ENCODE measurements around the gene FBXO24. TPM values are rescaled to one million over a fixed set of nuclear protein-coding genes. Genes with fewer than 3 reads are reported as not detected.
"Not testable (repeated sequence)": the region's sequence is repeated elsewhere in the genome, so short reads cannot be mapped to it uniquely, and the experiment has no call there.

Gene FBXO24
- total and polyA plus RNA-seq, 10 of the 15 experiments (the other 5 are each of a cell fraction or from before 2014, with no cell fraction given) = 0.11 to 0.96 (median 0.27) TPM; not detected in 4

DNA sequence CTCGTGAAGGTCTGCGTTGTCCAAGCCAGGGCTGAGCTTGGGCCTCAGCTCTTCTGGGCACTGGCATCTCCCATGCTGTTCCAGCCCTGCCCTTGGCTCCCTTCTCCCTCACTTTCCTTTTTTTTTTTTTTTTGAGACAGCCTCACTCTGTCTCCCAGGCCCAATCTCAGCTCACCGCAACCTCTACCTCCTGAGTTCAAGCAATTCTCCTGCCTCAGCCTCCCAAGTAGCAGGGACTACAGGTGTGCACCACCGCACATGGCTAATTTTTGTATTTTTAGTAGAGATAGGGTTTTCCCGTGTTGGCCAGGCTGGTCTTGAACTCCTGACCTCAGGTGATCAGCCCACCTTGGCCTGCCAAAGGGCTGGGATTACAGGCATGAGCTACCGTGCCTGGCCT is 21.7 kb upstream of the FBXO24 start:
- H4K20me1 ChIP-seq (ENCODE audit: control insufficient read depth, insufficient read depth); H3K9ac ChIP-seq (ENCODE audit: control insufficient read depth, insufficient read depth, low read length); in situ Hi-C loops (cut with MboI); H3K4me3 ChIP-seq; H3K27me3 ChIP-seq (replicated peaks in 1 of 2; ENCODE audit: control insufficient read depth in 2 of 2, insufficient read depth in 2 of 2, low read length in 1 of 2); H3K9me3 ChIP-seq (replicated peaks; ENCODE audit: control insufficient read depth, insufficient read depth, low read length); H2AFZ ChIP-seq (ENCODE audit: control insufficient read depth, low read depth, low read length); ATAC-seq; H3K4me2 ChIP-seq (ENCODE audit: control insufficient read depth, insufficient read depth); DNase-seq (ENCODE audit: low read depth, low spot score); BruUV-seq (replicated peaks); H3K79me2 ChIP-seq (ENCODE audit: control insufficient read depth, insufficient read depth, low read length); FAIRE-seq; H3K27ac ChIP-seq (ENCODE audit: control insufficient read depth, insufficient read depth): not testable (repeated sequence)
- Histone ChIP-seq H3K4me1 (ENCODE audit: control insufficient read depth, insufficient read depth, low read length) (peaks cover 11% of the 10 kb centered on the region), H3K36me3 (ENCODE audit: control insufficient read depth in 2 of 2, insufficient read depth in 2 of 2, low read length in 1 of 2) (peaks cover 18 to 22% of the 10 kb centered on the region in 2 experiments; a peak in 3 of 4 replicates)
- ChIA-PET SMC1A (ENCODE audit: uncharacterized antibody, unreplicated experiment) (interaction anchor here (0.5 to 2.2 kb wide), 8 partner anchors 9 to 168 kb away, joined by 3 to 13 read pairs (median 3); partner anchors contain the start of genes FBXO24 and LRCH4), POLR2A (interaction anchor here (0.6 to 1.1 kb wide), 3 partner anchors 22 to 49 kb away, joined by 3 to 6 read pairs (median 6); no protein-coding TSS in a partner anchor), RAD21 (ENCODE audit: unreplicated experiment) (interaction anchor here (1.1 to 3.7 kb wide), 4 partner anchors 20 to 127 kb away, joined by 4 to 22 read pairs (median 14); partner anchors contain the start of genes FBXO24, LRCH4 and MOSPD3), CTCF (interaction anchor here (0.5 to 12.6 kb wide), 27 partner anchors 9 to 340 kb away, joined by 3 to 190 read pairs (median 4); partner anchors contain the start of genes FBXO24, LRCH4, MOSPD3 and PCOLCE)
- intact Hi-C loops (cut with micrococcal nuclease; ENCODE audit: unreplicated experiment) = loop anchor here (1.0 to 5.0 kb wide), 3 partner anchors 128 to 288 kb away; partner anchors contain the start of genes GIGYF1 and SLC12A9
- 75% methylated on average over 6 of the region's 6 CpGs for WGBS (ENCODE audit: insufficient coverage, insufficient replicate concordance, low lambda C conversion rate, missing lambda C conversion rate)

DNA sequence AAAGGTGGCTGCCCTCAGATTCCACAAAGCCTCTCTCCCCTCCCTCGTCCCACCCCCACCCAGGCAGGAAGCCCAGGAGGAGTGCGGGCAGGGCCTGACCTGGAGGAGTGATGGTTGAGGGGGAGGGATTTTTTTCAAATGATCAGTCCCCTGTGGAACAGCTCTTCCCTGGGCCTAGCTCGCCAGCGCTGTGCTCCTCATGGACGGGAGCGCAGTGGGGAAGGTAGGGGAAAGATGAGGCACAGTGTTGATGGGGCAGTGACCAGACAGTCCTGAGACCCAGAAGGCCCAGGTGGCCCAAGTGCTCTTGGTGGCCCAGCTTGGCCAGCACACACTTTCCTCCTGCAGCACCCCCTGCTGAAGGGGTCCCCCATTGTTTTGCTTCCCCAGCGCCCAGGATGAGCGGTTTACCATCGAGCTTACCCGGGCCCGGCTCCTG is 21.0 kb upstream of the FBXO24 start:
- in situ Hi-C loops (cut with MboI) = no loop called here
- TF ChIP-seq, protein P1, sequence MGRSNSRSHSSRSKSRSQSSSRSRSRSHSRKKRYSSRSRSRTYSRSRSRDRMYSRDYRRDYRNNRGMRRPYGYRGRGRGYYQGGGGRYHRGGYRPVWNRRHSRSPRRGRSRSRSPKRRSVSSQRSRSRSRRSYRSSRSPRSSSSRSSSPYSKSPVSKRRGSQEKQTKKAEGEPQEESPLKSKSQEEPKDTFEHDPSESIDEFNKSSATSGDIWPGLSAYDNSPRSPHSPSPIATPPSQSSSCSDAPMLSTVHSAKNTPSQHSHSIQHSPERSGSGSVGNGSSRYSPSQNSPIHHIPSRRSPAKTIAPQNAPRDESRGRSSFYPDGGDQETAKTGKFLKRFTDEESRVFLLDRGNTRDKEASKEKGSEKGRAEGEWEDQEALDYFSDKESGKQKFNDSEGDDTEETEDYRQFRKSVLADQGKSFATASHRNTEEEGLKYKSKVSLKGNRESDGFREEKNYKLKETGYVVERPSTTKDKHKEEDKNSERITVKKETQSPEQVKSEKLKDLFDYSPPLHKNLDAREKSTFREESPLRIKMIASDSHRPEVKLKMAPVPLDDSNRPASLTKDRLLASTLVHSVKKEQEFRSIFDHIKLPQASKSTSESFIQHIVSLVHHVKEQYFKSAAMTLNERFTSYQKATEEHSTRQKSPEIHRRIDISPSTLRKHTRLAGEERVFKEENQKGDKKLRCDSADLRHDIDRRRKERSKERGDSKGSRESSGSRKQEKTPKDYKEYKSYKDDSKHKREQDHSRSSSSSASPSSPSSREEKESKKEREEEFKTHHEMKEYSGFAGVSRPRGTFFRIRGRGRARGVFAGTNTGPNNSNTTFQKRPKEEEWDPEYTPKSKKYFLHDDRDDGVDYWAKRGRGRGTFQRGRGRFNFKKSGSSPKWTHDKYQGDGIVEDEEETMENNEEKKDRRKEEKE (IDR thresholded peaks at IDR 0.05) = no peak
- no peak for TF ChIP-seq USF1 (IDR thresholded peaks at IDR 0.05; ENCODE audit: borderline replicate concordance, extremely low read length, insufficient read depth, low read depth, low read length)
- no peak for TF ChIP-seq SMARCA5 (IDR thresholded peaks at IDR 0.05)
- no peak for TF ChIP-seq BACH1 (IDR thresholded peaks at IDR 0.05; ENCODE audit: borderline replicate concordance)
- TF ChIP-seq STAT1 (conservative IDR thresholded peaks at IDR 0.05) = no peak
- no peak for TF ChIP-seq KAT2A (conservative IDR thresholded peaks at IDR 0.05; ENCODE audit: control insufficient read depth, low read depth, low read length)
- TF ChIP-seq HDGF (IDR thresholded peaks at IDR 0.05) = no peak
- no peak for TF ChIP-seq MYC (IDR thresholded peaks at IDR 0.05; ENCODE audit: insufficient read depth, insufficient read length, insufficient replicate concordance, low read length, severe bottlenecking)
- no peak for TF ChIP-seq EP300 (IDR thresholded peaks at IDR 0.05; ENCODE audit: borderline replicate concordance in 1 of 2, control insufficient read depth in 1 of 2, low read depth in 2 of 2, low read length in 2 of 2)
- no peak for TF ChIP-seq IKZF1 (conservative IDR thresholded peaks at IDR 0.05)

More for the DNA sequence above, 21.0 kb upstream of the FBXO24 start:
- no peak for ATAC-seq
- POLR2A ChIA-PET = interaction anchor here (0.7 kb wide), 1 partner anchor 311 kb away, joined by 4 read pairs; no protein-coding TSS in a partner anchor
- H3K36me3 ChIP-seq (ENCODE audit: control insufficient read depth in 2 of 2, insufficient read depth in 2 of 2, low read length in 1 of 2) = peaks cover 18 to 19% of the 10 kb centered on the region in 2 experiments; a peak in 3 of 4 replicates
- no peaks in the 10 kb centered on the region for H3K79me2 ChIP-seq (ENCODE audit: control insufficient read depth, insufficient read depth, low read length)
- H3K9ac ChIP-seq (ENCODE audit: control insufficient read depth, insufficient read depth, low read length) = no peak overlapping the region
- no peak overlapping the region for H3K4me2 ChIP-seq (ENCODE audit: control insufficient read depth, insufficient read depth)
- no peaks in the 10 kb centered on the region for H3K9me3 ChIP-seq (replicated peaks; ENCODE audit: control insufficient read depth, insufficient read depth, low read length)
- no TSS peak for BruUV-seq (replicated peaks)
- 98% methylated on average over 11 of the region's 11 CpGs for WGBS (ENCODE audit: insufficient coverage, insufficient replicate concordance, low lambda C conversion rate, missing lambda C conversion rate)
- H2AFZ ChIP-seq (ENCODE audit: control insufficient read depth, low read depth, low read length) = no peak overlapping the region
- H3K27me3 ChIP-seq (replicated peaks in 1 of 2; ENCODE audit: control insufficient read depth in 2 of 2, insufficient read depth in 2 of 2, low read length in 1 of 2) = no peaks in the 10 kb centered on the region
- H3K4me3 ChIP-seq = no peak overlapping the region
- H4K20me1 ChIP-seq (ENCODE audit: control insufficient read depth, insufficient read depth) = no peaks in the 10 kb centered on the region
- no peak overlapping the region for H3K27ac ChIP-seq (ENCODE audit: control insufficient read depth, insufficient read depth)
- no peak for FAIRE-seq
- RAD21 ChIA-PET (ENCODE audit: unreplicated experiment) = interaction anchor here (1.1 to 3.7 kb wide), 3 partner anchors 19 to 127 kb away, joined by 5 to 22 read pairs (median 21); partner anchors contain the start of genes FBXO24 and LRCH4
- intact Hi-C loops (cut with micrococcal nuclease; ENCODE audit: unreplicated experiment) = no loop called here
- H3K4me1 ChIP-seq (ENCODE audit: control insufficient read depth, insufficient read depth, low read length) = peaks cover 18% of the 10 kb centered on the region
- SMC1A ChIA-PET (ENCODE audit: uncharacterized antibody, unreplicated experiment) = interaction anchor here (1.0 to 2.2 kb wide), 4 partner anchors 18 to 140 kb away, joined by 3 to 13 read pairs (median 4); partner anchors contain the start of gene POP7
- CTCF ChIA-PET = interaction anchor here (0.6 to 12.6 kb wide), 14 partner anchors 10 to 287 kb away, joined by 3 to 190 read pairs (median 6); partner anchors contain the start of genes FBXO24, LRCH4, MOSPD3 and POP7
- DNase-seq (ENCODE audit: low read depth, low spot score) = no peak

Data from GM12878 (cell line).